B cell (primary cell): ENCODE measurements around the gene PAK4.

Experiments used
- EZH2 ChIP-seq: IDR thresholded peaks from 2 replicates; pipeline ENCODE4 v1.6.1; 2012; ENCODE audit warnings: borderline replicate concordance, low read depth, mild to moderate bottlenecking, moderate library complexity, low read length; ENCODE audit not compliant: insufficient read depth, poor library complexity, severe bottlenecking
- TF ChIP-seq, protein P1 (sequence below): fragments of 200-600 bp; IDR thresholded peaks from one replicate; pipeline ENCODE4 v1.8.0; 2022; ENCODE audit warnings: antibody characterized with exemption, mild to moderate bottlenecking

DNA sequence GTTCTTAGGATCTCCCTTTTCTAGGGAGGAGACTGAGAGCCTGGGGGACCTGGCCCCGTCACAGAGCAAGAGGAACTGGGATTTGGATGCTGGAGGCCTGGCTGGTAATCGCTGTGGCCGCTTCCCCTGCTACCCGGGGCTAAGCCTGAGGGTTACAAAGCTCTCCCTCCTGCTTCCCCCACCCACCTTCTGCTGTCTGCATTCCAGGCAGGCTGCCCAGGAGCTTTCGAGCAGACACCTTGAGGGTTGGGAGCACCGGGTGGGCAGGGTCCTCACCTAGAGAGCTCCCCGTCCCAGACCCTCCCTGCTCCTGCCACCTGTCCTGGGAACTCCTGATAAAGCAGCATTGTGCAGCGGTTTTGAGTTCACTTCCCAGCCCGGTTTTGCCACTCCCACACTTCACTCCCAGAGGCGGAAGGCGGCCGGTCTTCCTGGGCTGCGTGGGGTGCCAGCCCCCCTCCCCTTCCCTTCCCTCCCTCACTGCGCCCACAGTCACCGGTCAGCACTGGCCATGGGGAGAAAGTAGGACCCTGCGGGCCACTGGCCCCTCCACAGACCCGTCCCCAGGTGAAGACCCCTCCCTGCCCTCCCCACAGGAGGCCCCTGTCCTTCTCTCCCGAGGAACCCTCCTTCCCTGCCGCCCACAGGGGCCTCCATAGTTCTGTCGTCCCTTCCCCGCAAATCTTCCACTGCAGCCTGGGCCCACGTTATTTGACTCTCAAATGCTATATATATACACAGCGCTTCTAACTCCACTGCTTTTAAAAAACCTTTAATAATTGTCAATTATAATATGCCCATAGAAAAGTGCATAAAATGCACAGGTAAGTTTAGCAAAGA is 8.1 kb downstream of the PAK4 start:
- TF ChIP-seq, protein P1, sequence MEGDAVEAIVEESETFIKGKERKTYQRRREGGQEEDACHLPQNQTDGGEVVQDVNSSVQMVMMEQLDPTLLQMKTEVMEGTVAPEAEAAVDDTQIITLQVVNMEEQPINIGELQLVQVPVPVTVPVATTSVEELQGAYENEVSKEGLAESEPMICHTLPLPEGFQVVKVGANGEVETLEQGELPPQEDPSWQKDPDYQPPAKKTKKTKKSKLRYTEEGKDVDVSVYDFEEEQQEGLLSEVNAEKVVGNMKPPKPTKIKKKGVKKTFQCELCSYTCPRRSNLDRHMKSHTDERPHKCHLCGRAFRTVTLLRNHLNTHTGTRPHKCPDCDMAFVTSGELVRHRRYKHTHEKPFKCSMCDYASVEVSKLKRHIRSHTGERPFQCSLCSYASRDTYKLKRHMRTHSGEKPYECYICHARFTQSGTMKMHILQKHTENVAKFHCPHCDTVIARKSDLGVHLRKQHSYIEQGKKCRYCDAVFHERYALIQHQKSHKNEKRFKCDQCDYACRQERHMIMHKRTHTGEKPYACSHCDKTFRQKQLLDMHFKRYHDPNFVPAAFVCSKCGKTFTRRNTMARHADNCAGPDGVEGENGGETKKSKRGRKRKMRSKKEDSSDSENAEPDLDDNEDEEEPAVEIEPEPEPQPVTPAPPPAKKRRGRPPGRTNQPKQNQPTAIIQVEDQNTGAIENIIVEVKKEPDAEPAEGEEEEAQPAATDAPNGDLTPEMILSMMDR: no peak
- TF ChIP-seq EZH2: no peak
